NCI-H1694 (cell line): ENCODE data around the gene LCAT.
A peak's percentile ranks its signal among the peaks of the same experiment; 100 is the strongest.

Source experiments
- DNase-seq: peaks from one replicate; lab custom pipeline; 2025; lab: John Stamatoyannopoulos, UW

Gene LCAT

GRCh38 chr16:67909056-67909742, 34.7 kb downstream of the LCAT start:
- no peak for DNase-seq

- no peak for DNase-seq
Measured at GRCh38 chr16:67907397-67908180, 36.3 kb downstream of the LCAT start.

DNA sequence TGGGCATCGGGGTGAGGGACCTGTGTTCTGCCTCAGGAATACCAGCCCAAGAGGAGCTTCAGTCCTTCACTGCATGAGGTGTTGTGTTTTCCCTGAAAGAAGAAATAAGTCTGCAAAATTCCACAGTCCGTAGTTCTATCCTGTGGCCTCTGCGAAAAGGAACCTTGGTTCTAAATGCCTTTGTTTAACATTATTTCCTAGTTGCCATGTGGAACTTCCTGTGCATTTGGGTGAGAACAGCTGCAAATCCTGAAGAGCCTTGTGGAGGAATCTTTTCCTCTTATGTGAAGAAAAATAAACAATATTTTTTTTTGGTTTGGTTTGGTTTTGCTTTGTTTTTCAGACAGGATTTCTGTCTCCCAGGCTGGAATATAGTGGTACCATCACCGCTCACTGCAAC, 41.1 kb downstream of the LCAT start:
- DNase-seq: no peak

- DNase-seq: no peak
Measured at GRCh38 chr16:67901734-67902133, 42.2 kb downstream of the LCAT start.

DNA sequence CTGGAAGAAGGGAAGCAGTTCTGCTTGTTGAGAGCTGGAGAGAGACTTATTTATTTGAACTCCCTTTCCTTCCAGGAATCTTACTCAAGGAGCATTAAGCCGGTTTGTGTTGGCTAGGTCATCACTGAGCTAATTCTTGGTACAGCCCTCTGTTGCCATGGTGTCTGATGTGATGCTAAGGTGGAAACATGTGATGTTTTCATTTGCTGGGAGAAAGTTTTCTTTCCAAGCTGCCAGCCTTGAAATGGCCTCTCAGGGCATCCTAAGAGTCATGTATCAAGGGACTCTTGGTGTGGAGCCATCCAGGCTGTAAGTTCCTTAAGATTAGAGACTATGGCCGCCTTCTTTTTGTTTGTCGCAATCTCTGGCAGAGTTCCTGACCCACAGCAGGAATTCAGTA, 46.7 kb downstream of the LCAT start:
- no peak for DNase-seq

- DNase-seq: no peak
Measured at GRCh38 chr16:67893743-67894399, 50.0 kb downstream of the LCAT start.

DNA sequence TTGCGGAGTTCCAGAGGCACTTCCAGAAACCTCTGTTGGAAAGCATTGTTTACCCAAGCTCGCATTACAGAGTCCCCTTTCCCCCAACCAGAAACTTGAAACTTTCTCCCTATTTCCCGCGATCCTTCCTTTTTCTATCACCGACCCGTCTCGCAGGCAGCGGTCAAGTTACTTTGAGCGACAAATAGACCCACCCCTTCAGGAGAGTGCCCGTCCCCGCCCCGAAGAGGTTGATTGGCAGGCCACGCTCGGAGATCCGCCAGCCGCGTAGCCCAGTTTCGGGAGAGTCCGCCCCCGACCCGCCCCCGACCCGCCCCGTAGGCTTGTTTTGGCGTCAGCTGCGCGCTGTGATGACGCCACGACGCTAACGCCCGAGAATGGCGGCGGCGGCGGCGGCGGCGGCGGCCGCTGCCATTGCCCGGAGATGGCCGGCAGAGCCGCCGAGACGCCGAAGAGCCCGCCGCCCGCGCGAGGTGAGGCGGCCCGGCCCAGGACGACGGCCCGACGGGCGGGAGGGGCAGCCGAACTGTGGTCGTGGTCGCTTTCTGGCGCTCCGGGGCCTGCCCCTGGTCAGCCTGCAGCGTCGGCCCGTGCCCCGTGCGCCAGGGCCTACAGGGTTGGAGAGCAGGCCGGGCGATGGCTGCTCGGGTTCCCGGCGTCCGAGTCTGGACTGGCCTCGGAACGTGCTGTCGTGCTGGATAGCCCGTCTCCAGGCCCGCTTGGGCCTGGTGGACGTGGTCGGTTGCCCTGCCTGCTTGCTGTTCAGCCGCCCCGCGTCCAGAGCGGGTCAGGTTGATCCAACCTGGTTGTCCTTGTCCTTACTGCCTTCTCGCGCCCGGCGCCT, 50.8 kb downstream of the LCAT start, which contains the start of gene PSKH1:
PSKH1 (plus strand) TSS at position 356 of the 844 bp plus-strand sequence. CDS start 15,496 bp downstream, outside the sequence.
- DNase-seq: peak; percentile 73

DNA sequence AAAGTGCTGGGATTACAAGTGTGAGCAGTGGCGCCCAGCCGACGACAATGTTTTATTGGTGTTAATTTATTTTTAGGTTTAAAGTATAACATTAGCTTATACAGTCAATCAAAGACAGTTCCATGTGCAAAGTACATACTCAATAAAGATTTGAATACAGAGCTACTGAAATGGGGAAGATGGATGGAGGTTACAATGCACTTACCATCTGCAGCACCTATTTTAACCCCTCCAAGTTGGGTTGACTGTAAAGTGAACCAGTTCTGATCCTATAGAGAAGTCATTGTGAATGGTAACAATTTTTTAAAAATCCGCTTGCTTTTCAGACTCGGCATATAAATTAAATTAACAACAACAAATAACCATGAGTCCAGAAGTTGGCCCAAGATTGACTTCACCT, 51.5 kb downstream of the LCAT start:
- DNase-seq: no peak
